WTC11 (cell line): ENCODE results near the gene ARFGAP2. TPM values are rescaled to one million over a fixed set of nuclear protein-coding genes. Genes with fewer than 3 reads are reported as not detected.

Experiments used
- ATAC-seq: fragments of 200-7000 bp; cut with Tn5 transposase; 2 replicates; pipeline ENCODE4 v1.10.0; 2021; ENCODE audit warnings: mild to moderate bottlenecking, moderate library complexity
- CTCF ChIA-PET: fragments of 300-600 bp; sonication (Branson Sonifier 250); formaldehyde crosslinking; loops from one replicate; lab custom pipeline; 2021; ENCODE audit warnings: antibody characterized with exemption; lab: Charles Lee
- POLR2A ChIA-PET: fragments of 350-600 bp; sonication (Branson Sonifier 250); formaldehyde crosslinking; loops from one replicate; lab custom pipeline; 2021; ENCODE audit warnings: antibody characterized with exemption; lab: Charles Lee
- DNase-seq: peaks from one replicate; pipeline ENCODE4 v3.0.0; 2021; ENCODE audit warnings: low spot score
- H3K27ac Mint-ChIP-seq: 2 replicates; pipeline ENCODE4 v1.8.0; 2021; ENCODE audit warnings: mixed read lengths
- H3K27me3 Mint-ChIP-seq: 2 replicates; pipeline ENCODE4 v1.8.0; 2021; ENCODE audit warnings: low read depth, mild to moderate bottlenecking, moderate library complexity, mixed read lengths
- H3K36me3 Mint-ChIP-seq: 2 replicates; pipeline ENCODE4 v1.8.0; 2021; ENCODE audit warnings: mixed read lengths
- H3K4me1 Mint-ChIP-seq: 2 replicates; pipeline ENCODE4 v1.8.0; 2022; ENCODE audit warnings: mixed read lengths
- H3K4me3 Mint-ChIP-seq: 2 replicates; pipeline ENCODE4 v1.8.0; 2021; ENCODE audit warnings: mild to moderate bottlenecking, moderate library complexity, mixed read lengths
- H3K9me3 Mint-ChIP-seq: 2 replicates; pipeline ENCODE4 v1.8.0; 2021; ENCODE audit warnings: mixed read lengths
- CREB1 ChIP-seq: sonication (generic); formaldehyde crosslinking; IDR thresholded peaks from 2 replicates; pipeline ENCODE4 v1.8.0; 2023; ENCODE audit warnings: mild to moderate bottlenecking, missing genetic modification reagents
- FOXK1 ChIP-seq: sonication (generic); formaldehyde crosslinking; IDR thresholded peaks from 2 replicates; pipeline ENCODE4 v1.8.0; 2022; ENCODE audit warnings: mild to moderate bottlenecking, moderate library complexity, missing genetic modification reagents
- HMGA2 ChIP-seq: fragments of 250-450 bp; sonication (Bioruptor Pico); IDR thresholded peaks from 2 replicates; pipeline ENCODE4 v1.4.0; 2021; ENCODE audit warnings: mild to moderate bottlenecking, moderate library complexity
- IRF2 ChIP-seq: sonication (generic); formaldehyde crosslinking; IDR thresholded peaks from 2 replicates; pipeline ENCODE4 v1.8.0; 2022; ENCODE audit warnings: low read depth, missing genetic modification reagents, borderline replicate concordance
- JUN ChIP-seq: sonication (generic); formaldehyde crosslinking; IDR thresholded peaks from 2 replicates; pipeline ENCODE4 v1.8.0; 2023; ENCODE audit warnings: mild to moderate bottlenecking, missing genetic modification reagents
- MXD4 ChIP-seq: fragments of 250-450 bp; sonication (Bioruptor Pico); IDR thresholded peaks from 2 replicates; pipeline ENCODE4 v1.8.0; 2021; ENCODE audit warnings: mild to moderate bottlenecking, moderate library complexity, borderline replicate concordance
- NFE2L1 ChIP-seq: sonication (generic); formaldehyde crosslinking; IDR thresholded peaks from 2 replicates; pipeline ENCODE4 v1.8.1; 2023; ENCODE audit warnings: missing genetic modification reagents
- PRRX2 ChIP-seq: fragments of 250-450 bp; sonication (Bioruptor Pico); IDR thresholded peaks from 2 replicates; pipeline ENCODE4 v1.8.0; 2021; ENCODE audit warnings: mild to moderate bottlenecking
- SOX15 ChIP-seq: fragments of 250-450 bp; sonication (Bioruptor Pico); IDR thresholded peaks from 2 replicates; pipeline ENCODE4 v1.9.0; 2021; ENCODE audit warnings: mild to moderate bottlenecking
- ZNF219 ChIP-seq: sonication (generic); formaldehyde crosslinking; IDR thresholded peaks from 2 replicates; pipeline ENCODE4 v1.8.0; 2023; ENCODE audit warnings: missing genetic modification reagents, mild to moderate bottlenecking, borderline replicate concordance
- ZNF317 ChIP-seq: sonication (generic); formaldehyde crosslinking; IDR thresholded peaks from 2 replicates; pipeline ENCODE4 v1.8.1; 2023; ENCODE audit warnings: low read depth, mild to moderate bottlenecking, moderate library complexity, missing genetic modification reagents, borderline replicate concordance
- ZNF671 ChIP-seq: fragments of 250-450 bp; sonication (Bioruptor Pico); IDR thresholded peaks from 2 replicates; pipeline ENCODE4 v1.8.0; 2021; ENCODE audit warnings: mild to moderate bottlenecking
- total RNA-seq: library from RNA; stranded (reverse); gene quantifications from 3 replicates; pipeline ENCODE4 v1.2.3, GENCODE V29; 2021
- TF ChIP-seq, protein P1 (sequence below): fragments of 250-450 bp; sonication (Bioruptor Pico); conservative IDR thresholded peaks from 2 replicates; pipeline ENCODE4 v1.9.0; 2021; ENCODE audit warnings: mild to moderate bottlenecking
- TF ChIP-seq, protein P2 (sequence below): sonication (generic); formaldehyde crosslinking; IDR thresholded peaks from 2 replicates; pipeline ENCODE4 v1.8.1; 2022; ENCODE audit warnings: missing genetic modification reagents, borderline replicate concordance
- TF ChIP-seq, protein P3 (sequence below): fragments of 250-450 bp; sonication (Bioruptor Pico); IDR thresholded peaks from 2 replicates; pipeline ENCODE4 v1.9.0; 2021; ENCODE audit warnings: mild to moderate bottlenecking
- TF ChIP-seq, protein P4 (sequence below): sonication (generic); formaldehyde crosslinking; IDR thresholded peaks from 2 replicates; pipeline ENCODE4 v1.8.1; 2022; ENCODE audit warnings: low read depth, missing genetic modification reagents, borderline replicate concordance
- TF ChIP-seq, protein P5 (sequence below): sonication (generic); formaldehyde crosslinking; IDR thresholded peaks from 2 replicates; pipeline ENCODE4 v1.8.0; 2022; ENCODE audit warnings: missing genetic modification reagents
- TF ChIP-seq, protein P6 (sequence below): sonication (generic); formaldehyde crosslinking; IDR thresholded peaks from 2 replicates; pipeline ENCODE4 v1.8.1; 2022; ENCODE audit warnings: mild to moderate bottlenecking, missing genetic modification reagents, moderate library complexity, borderline replicate concordance
- TF ChIP-seq, protein P7 (sequence below): sonication (generic); formaldehyde crosslinking; conservative IDR thresholded peaks from 2 replicates; pipeline ENCODE4 v1.8.1; 2022; ENCODE audit warnings: mild to moderate bottlenecking, missing genetic modification reagents

The ARFGAP2 gene
- total RNA-seq, 1 experiment from 2014 or later, result 73.0 TPM

DNA sequence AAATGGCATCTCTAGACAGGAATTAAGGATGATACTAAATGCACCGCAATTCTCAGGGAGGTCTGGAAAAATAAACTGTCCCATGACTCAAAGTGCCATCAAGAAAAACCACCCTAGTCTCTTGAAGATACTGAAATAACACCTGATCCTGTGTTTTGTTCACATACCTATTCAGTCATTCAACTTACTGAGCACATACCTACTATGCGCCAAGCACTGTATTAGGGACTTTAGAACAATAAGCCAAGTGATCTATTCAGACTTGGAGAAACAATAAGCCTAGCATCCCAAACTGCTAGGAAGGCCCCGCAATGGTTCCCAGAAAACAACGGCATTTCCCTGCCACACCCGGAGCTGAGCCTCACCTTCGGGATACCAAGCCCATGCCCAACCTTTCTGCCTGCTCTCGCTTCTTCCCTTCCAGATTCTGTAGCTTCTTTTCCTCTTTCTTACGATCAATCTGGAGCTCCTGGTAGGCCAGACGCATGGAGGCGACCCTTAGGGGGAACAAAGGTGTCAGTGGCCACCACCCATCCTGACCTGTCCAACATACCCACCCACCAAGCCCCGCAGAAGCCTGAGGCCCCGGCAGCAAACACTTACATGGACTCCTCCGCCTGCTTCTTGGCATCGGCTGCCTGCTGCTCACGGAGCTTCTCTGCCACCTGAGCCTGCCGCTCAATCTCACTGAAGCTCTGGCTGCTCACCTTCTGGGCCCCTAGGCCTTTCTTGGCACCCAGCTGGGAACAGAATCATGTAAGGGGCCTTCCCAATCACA lies 5.4 kb downstream of the ARFGAP2 start:
- ChIA-PET CTCF (interaction anchor here (0.9 to 2.4 kb wide), 6 partner anchors 8 to 184 kb away, joined by 3 to 12 read pairs (median 4); no protein-coding TSS in a partner anchor), POLR2A (interaction anchor here (0.5 kb wide), 1 partner anchor 42 kb away, joined by 3 read pairs; no protein-coding TSS in a partner anchor)
- H3K4me3 Mint-ChIP-seq, result no peak overlapping the region
- no peaks in the 10 kb centered on the region for H3K9me3 Mint-ChIP-seq
- no peaks in the 10 kb centered on the region for H3K27me3 Mint-ChIP-seq
- ATAC-seq (no peak), DNase-seq (no peak)
- TF ChIP-seq CREB1 (CRISPR knock-in tag), result no peak
- TF ChIP-seq, protein P1, sequence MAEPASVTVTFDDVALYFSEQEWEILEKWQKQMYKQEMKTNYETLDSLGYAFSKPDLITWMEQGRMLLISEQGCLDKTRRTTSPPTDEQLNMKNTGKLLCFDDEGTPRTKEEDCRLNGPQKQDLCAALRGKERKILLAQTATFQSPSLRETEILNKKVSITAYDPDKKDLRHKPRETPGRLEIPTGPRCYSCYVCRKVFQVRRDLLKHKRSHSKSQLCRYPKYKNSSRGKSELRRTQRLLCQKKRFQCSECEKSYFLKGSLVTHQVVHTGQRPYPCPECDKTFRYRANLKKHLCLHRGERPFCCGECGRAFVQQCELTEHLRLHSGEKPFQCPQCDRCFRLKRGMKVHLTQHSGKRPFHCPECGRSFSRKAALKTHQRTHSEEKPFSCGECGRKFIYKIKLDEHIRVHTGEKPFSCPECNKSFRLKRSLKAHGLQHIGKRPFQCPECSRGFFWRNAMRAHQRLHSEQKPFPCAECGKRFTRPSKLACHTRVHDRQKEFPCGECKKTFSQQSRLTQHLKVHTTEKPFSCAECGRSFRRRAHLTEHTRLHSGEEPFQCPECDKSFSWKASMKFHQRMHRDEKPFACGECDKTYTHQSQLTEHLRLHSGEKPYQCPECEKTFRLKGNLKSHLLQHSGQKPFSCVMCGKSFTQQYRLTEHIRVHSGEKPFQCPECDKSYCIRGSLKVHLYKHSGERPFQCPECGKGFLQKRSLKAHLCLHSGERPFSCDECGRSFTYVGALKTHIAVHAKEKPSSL (CRISPR knock-in tag), result no peak
- TF ChIP-seq, protein P2, sequence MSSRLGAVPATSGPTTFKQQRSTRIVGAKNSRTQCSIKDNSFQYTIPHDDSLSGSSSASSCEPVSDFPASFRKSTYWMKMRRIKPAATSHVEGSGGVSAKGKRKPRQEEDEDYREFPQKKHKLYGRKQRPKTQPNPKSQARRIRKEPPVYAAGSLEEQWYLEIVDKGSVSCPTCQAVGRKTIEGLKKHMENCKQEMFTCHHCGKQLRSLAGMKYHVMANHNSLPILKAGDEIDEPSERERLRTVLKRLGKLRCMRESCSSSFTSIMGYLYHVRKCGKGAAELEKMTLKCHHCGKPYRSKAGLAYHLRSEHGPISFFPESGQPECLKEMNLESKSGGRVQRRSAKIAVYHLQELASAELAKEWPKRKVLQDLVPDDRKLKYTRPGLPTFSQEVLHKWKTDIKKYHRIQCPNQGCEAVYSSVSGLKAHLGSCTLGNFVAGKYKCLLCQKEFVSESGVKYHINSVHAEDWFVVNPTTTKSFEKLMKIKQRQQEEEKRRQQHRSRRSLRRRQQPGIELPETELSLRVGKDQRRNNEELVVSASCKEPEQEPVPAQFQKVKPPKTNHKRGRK (CRISPR knock-in tag), result no peak
- TF ChIP-seq, protein P3, sequence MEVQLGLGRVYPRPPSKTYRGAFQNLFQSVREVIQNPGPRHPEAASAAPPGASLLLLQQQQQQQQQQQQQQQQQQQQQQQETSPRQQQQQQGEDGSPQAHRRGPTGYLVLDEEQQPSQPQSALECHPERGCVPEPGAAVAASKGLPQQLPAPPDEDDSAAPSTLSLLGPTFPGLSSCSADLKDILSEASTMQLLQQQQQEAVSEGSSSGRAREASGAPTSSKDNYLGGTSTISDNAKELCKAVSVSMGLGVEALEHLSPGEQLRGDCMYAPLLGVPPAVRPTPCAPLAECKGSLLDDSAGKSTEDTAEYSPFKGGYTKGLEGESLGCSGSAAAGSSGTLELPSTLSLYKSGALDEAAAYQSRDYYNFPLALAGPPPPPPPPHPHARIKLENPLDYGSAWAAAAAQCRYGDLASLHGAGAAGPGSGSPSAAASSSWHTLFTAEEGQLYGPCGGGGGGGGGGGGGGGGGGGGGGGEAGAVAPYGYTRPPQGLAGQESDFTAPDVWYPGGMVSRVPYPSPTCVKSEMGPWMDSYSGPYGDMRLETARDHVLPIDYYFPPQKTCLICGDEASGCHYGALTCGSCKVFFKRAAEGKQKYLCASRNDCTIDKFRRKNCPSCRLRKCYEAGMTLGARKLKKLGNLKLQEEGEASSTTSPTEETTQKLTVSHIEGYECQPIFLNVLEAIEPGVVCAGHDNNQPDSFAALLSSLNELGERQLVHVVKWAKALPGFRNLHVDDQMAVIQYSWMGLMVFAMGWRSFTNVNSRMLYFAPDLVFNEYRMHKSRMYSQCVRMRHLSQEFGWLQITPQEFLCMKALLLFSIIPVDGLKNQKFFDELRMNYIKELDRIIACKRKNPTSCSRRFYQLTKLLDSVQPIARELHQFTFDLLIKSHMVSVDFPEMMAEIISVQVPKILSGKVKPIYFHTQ (CRISPR knock-in tag), result no peak
- TF ChIP-seq, protein P4, sequence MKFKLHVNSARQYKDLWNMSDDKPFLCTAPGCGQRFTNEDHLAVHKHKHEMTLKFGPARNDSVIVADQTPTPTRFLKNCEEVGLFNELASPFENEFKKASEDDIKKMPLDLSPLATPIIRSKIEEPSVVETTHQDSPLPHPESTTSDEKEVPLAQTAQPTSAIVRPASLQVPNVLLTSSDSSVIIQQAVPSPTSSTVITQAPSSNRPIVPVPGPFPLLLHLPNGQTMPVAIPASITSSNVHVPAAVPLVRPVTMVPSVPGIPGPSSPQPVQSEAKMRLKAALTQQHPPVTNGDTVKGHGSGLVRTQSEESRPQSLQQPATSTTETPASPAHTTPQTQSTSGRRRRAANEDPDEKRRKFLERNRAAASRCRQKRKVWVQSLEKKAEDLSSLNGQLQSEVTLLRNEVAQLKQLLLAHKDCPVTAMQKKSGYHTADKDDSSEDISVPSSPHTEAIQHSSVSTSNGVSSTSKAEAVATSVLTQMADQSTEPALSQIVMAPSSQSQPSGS (CRISPR knock-in tag), result no peak
- no peak for TF ChIP-seq ZNF317 (CRISPR knock-in tag)
- no peak for TF ChIP-seq PRRX2 (CRISPR knock-in tag)
- TF ChIP-seq MXD4 (CRISPR knock-in tag), result no peak
- TF ChIP-seq IRF2, result no peak
- TF ChIP-seq, protein P5, sequence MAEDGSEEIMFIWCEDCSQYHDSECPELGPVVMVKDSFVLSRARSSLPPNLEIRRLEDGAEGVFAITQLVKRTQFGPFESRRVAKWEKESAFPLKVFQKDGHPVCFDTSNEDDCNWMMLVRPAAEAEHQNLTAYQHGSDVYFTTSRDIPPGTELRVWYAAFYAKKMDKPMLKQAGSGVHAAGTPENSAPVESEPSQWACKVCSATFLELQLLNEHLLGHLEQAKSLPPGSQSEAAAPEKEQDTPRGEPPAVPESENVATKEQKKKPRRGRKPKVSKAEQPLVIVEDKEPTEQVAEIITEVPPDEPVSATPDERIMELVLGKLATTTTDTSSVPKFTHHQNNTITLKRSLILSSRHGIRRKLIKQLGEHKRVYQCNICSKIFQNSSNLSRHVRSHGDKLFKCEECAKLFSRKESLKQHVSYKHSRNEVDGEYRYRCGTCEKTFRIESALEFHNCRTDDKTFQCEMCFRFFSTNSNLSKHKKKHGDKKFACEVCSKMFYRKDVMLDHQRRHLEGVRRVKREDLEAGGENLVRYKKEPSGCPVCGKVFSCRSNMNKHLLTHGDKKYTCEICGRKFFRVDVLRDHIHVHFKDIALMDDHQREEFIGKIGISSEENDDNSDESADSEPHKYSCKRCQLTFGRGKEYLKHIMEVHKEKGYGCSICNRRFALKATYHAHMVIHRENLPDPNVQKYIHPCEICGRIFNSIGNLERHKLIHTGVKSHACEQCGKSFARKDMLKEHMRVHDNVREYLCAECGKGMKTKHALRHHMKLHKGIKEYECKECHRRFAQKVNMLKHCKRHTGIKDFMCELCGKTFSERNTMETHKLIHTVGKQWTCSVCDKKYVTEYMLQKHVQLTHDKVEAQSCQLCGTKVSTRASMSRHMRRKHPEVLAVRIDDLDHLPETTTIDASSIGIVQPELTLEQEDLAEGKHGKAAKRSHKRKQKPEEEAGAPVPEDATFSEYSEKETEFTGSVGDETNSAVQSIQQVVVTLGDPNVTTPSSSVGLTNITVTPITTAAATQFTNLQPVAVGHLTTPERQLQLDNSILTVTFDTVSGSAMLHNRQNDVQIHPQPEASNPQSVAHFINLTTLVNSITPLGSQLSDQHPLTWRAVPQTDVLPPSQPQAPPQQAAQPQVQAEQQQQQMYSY, result no peak
- TF ChIP-seq, protein P6, sequence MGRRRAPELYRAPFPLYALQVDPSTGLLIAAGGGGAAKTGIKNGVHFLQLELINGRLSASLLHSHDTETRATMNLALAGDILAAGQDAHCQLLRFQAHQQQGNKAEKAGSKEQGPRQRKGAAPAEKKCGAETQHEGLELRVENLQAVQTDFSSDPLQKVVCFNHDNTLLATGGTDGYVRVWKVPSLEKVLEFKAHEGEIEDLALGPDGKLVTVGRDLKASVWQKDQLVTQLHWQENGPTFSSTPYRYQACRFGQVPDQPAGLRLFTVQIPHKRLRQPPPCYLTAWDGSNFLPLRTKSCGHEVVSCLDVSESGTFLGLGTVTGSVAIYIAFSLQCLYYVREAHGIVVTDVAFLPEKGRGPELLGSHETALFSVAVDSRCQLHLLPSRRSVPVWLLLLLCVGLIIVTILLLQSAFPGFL, result no peak
- no peak for TF ChIP-seq JUN (CRISPR knock-in tag)
- TF ChIP-seq ZNF671 (CRISPR knock-in tag), result no peak
- no peak for TF ChIP-seq ZNF219 (CRISPR knock-in tag)
- no peak for TF ChIP-seq NFE2L1 (CRISPR knock-in tag)
- TF ChIP-seq SOX15 (CRISPR knock-in tag), result no peak
- no peak for TF ChIP-seq HMGA2
- TF ChIP-seq, protein P7, sequence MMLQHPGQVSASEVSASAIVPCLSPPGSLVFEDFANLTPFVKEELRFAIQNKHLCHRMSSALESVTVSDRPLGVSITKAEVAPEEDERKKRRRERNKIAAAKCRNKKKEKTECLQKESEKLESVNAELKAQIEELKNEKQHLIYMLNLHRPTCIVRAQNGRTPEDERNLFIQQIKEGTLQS (CRISPR knock-in tag), result no peak
- no peak for TF ChIP-seq FOXK1 (CRISPR knock-in tag)
- H3K36me3 Mint-ChIP-seq, result peaks cover 53% of the 10 kb centered on the region
- H3K27ac Mint-ChIP-seq, result no peak overlapping the region
- H3K4me1 Mint-ChIP-seq, result peaks cover 7% of the 10 kb centered on the region
